C4-2B (cell line): ENCODE data around the gene SUSD1.

Experiments used
- H3K27ac ChIP-seq: fragments of 450-650 bp; 2 replicates; pipeline ENCODE4 v1.5.1; 2017
- CTCF ChIP-seq: fragments of 450-650 bp; conservative IDR thresholded peaks from 2 replicates; pipeline ENCODE4 v1.5.1; 2017; ENCODE audit warnings: mild to moderate bottlenecking
- ZFX ChIP-seq: fragments of 450-650 bp; IDR thresholded peaks from 2 replicates; pipeline ENCODE4 v1.6.1; 2017

Gene SUSD1

GRCh38 chr9:112028242-112029221 is 146.6 kb downstream of the SUSD1 start:
- no peak overlapping the region for H3K27ac ChIP-seq
- TF ChIP-seq ZFX (no peak), CTCF (no peak)

GRCh38 chr9:112025850-112026249 is 149.2 kb downstream of the SUSD1 start:
- TF ChIP-seq CTCF: no peak
- no peak for TF ChIP-seq ZFX
- H3K27ac ChIP-seq: no peak overlapping the region

- TF ChIP-seq ZFX: no peak
- no peak for TF ChIP-seq CTCF
- H3K27ac ChIP-seq: no peak overlapping the region
Measured at GRCh38 chr9:112021742-112022141, 153.4 kb downstream of the SUSD1 start.

- TF ChIP-seq ZFX (no peak), CTCF (no peak)
- H3K27ac ChIP-seq: no peak overlapping the region
Measured at GRCh38 chr9:112020680-112021596, 154.2 kb downstream of the SUSD1 start.

- H3K27ac ChIP-seq: no peak overlapping the region
- TF ChIP-seq ZFX (no peak), CTCF (no peak)
Measured at GRCh38 chr9:112017878-112018277, 157.2 kb downstream of the SUSD1 start.

- H3K27ac ChIP-seq: no peak overlapping the region
- no peak for TF ChIP-seq ZFX
- TF ChIP-seq CTCF: no peak
Measured at GRCh38 chr9:112015736-112016135, 159.4 kb downstream of the SUSD1 start.
